Ascending aorta (tissue), 2 donors: ENCODE data around the gene PKD2L2. TPM values are rescaled to one million over a fixed set of nuclear protein-coding genes. Genes with fewer than 3 reads are reported as not detected.
"Not testable (repeated sequence)": the region's sequence is repeated elsewhere in the genome, so short reads cannot be mapped to it uniquely, and the experiment has no call there.

Source experiments
- DNase-seq, 2 donors: peaks; one replicate each; pipeline ENCODE4 v3.0.0-alpha.2; 2019; ENCODE audit warnings: low spot score in 2 of 2
- H3K27ac ChIP-seq, 2 donors: fragments of 200-600 bp; sonication (generic); one replicate each; pipeline ENCODE4 v1.5.1; 2016 to 2017; ENCODE audit warnings: mild to moderate bottlenecking in 1 of 2
- H3K27me3 ChIP-seq: fragments of 200-600 bp; sonication (generic); one replicate; pipeline ENCODE4 v1.5.1; 2017
- H3K36me3 ChIP-seq, 2 donors: fragments of 200-600 bp; sonication (generic); one replicate each; pipeline ENCODE4 v1.5.1; 2016
- H3K4me1 ChIP-seq, 2 donors: fragments of 200-600 bp; sonication (generic); one replicate each; pipeline ENCODE4 v1.5.1; 2016 to 2017; ENCODE audit warnings: mild to moderate bottlenecking in 1 of 2
- H3K4me3 ChIP-seq, 2 donors: fragments of 200-600 bp; sonication (generic); one replicate each; pipeline ENCODE4 v1.5.1; 2016 to 2017; ENCODE audit warnings: mild to moderate bottlenecking in 1 of 2
- H3K9me3 ChIP-seq, 2 donors: fragments of 200-600 bp; sonication (generic); one replicate each; pipeline ENCODE4 v1.5.1; 2016
- CTCF ChIP-seq, 3 experiments: fragments of 200-600 bp in 2 of 3; fragments of 450-650 bp in 1 of 3; sonication (generic) in 2 of 3; IDR thresholded peaks; one replicate each; pipeline ENCODE4 v1.5.1; 2016 to 2019; ENCODE audit warnings: antibody characterized with exemption in 3 of 3, mild to moderate bottlenecking in 1 of 3, moderate library complexity in 1 of 3
- intact Hi-C: fragments of 100-400 bp; cut with DNase I; formaldehyde crosslinking; loops from one replicate; pipeline ENCODE4 v1.15.1; 2023
- total RNA-seq: library from RNA; depleted of rRNA; stranded (reverse); fragments of >200 nt; gene quantifications from one replicate; pipeline ENCODE4 v1.1.0, GENCODE V29; 2016

PKD2L2 gene
- total RNA-seq, 1 donor from 2014 or later, result not detected

GRCh38 chr5:137935190-137935589 lies 45.9 kb downstream of the PKD2L2 start:
- Histone ChIP-seq H3K4me3 (no peak overlapping the region), H3K36me3 (peaks cover 25 to 35% of the 10 kb centered on the region in 2 donors), H3K9me3 (no peaks in the 10 kb centered on the region), H3K27me3 (no peaks in the 10 kb centered on the region), H3K27ac (peak overlapping the region in 1 of 2 donors; percentile 6), H3K4me1 (peaks cover 0 to 5% of the 10 kb centered on the region in 2 donors)
- intact Hi-C loops, result no loop called here
- no peak for TF ChIP-seq CTCF (IDR thresholded peaks at IDR 0.05)
- no peak for DNase-seq

- TF ChIP-seq CTCF (IDR thresholded peaks at IDR 0.05), result no peak
- Histone ChIP-seq H3K36me3 (peaks cover 28 to 40% of the 10 kb centered on the region in 2 donors), H3K4me3 (no peak overlapping the region), H3K27me3 (no peaks in the 10 kb centered on the region), H3K9me3 (no peaks in the 10 kb centered on the region), H3K4me1 (peaks cover 0 to 5% of the 10 kb centered on the region in 2 donors), H3K27ac (peak overlapping the region in 1 of 2 donors; percentile 6)
- no peak for DNase-seq
- intact Hi-C loops, result no loop called here
Measured at GRCh38 chr5:137935694-137936093, 46.4 kb downstream of the PKD2L2 start.

GRCh38 chr5:137937994-137938750 lies 48.9 kb downstream of the PKD2L2 start:
- intact Hi-C loops, result no loop called here
- Histone ChIP-seq H3K27ac (peak overlapping the region in 1 of 2 donors; percentile 13), H3K27me3 (no peaks in the 10 kb centered on the region), H3K36me3 (peaks cover 50 to 64% of the 10 kb centered on the region in 2 donors), H3K4me3 (no peak overlapping the region), H3K4me1 (peaks cover 0 to under 1% of the 10 kb centered on the region in 2 donors), H3K9me3 (no peaks in the 10 kb centered on the region)
- TF ChIP-seq CTCF (IDR thresholded peaks at IDR 0.05), result no peak
- no peak for DNase-seq

GRCh38 chr5:137938751-137939143 lies 49.5 kb downstream of the PKD2L2 start:
- intact Hi-C loops, result no loop called here
- Histone ChIP-seq H3K36me3 (peaks cover 54 to 69% of the 10 kb centered on the region in 2 donors), H3K4me3 (no peak overlapping the region), H3K9me3 (no peaks in the 10 kb centered on the region), H3K27ac (no peak overlapping the region), H3K27me3 (no peaks in the 10 kb centered on the region), H3K4me1 (no peaks in the 10 kb centered on the region)
- no peak for DNase-seq
- TF ChIP-seq CTCF (IDR thresholded peaks at IDR 0.05), result no peak

GRCh38 chr5:137939331-137939730 lies 50.1 kb downstream of the PKD2L2 start:
- Histone ChIP-seq H3K27ac (no peak overlapping the region), H3K4me1 (no peaks in the 10 kb centered on the region), H3K4me3 (no peak overlapping the region), H3K9me3 (no peaks in the 10 kb centered on the region), H3K27me3 (no peaks in the 10 kb centered on the region), H3K36me3 (peaks cover 59 to 75% of the 10 kb centered on the region in 2 donors)
- DNase-seq, result no peak
- no peak for TF ChIP-seq CTCF (IDR thresholded peaks at IDR 0.05)
- intact Hi-C loops, result no loop called here

GRCh38 chr5:137944280-137944679 lies 55.0 kb downstream of the PKD2L2 start:
- H3K27me3 ChIP-seq, intact Hi-C loops, H3K9me3 ChIP-seq, H3K27ac ChIP-seq, DNase-seq, H3K4me1 ChIP-seq, H3K4me3 ChIP-seq: not testable (repeated sequence)
- H3K36me3 ChIP-seq, result peaks cover 89 to 95% of the 10 kb centered on the region in 2 donors
